Breast epithelium (tissue), 3 donors: ENCODE measurements around the gene PHB1.

Experiments used
- POLR2A ChIP-seq: fragments of 450-650 bp; IDR thresholded peaks from one replicate; pipeline ENCODE4 v1.6.1; 2016; ENCODE audit warnings: antibody characterized with exemption, mild to moderate bottlenecking, moderate library complexity
- POLR2AphosphoS5 ChIP-seq, 3 donors: sonication (generic); formaldehyde crosslinking; IDR thresholded peaks; one replicate each; pipeline ENCODE4 v1.6.1; 2017; ENCODE audit warnings: antibody characterized with exemption in 3 of 3
- TF ChIP-seq, protein P1 (sequence below), 3 donors: fragments of 450-650 bp; IDR thresholded peaks; one replicate each; pipeline ENCODE4 v1.5.1; 2016 to 2017; ENCODE audit warnings: antibody characterized with exemption in 3 of 3, mild to moderate bottlenecking in 3 of 3, moderate library complexity in 3 of 3

DNA sequence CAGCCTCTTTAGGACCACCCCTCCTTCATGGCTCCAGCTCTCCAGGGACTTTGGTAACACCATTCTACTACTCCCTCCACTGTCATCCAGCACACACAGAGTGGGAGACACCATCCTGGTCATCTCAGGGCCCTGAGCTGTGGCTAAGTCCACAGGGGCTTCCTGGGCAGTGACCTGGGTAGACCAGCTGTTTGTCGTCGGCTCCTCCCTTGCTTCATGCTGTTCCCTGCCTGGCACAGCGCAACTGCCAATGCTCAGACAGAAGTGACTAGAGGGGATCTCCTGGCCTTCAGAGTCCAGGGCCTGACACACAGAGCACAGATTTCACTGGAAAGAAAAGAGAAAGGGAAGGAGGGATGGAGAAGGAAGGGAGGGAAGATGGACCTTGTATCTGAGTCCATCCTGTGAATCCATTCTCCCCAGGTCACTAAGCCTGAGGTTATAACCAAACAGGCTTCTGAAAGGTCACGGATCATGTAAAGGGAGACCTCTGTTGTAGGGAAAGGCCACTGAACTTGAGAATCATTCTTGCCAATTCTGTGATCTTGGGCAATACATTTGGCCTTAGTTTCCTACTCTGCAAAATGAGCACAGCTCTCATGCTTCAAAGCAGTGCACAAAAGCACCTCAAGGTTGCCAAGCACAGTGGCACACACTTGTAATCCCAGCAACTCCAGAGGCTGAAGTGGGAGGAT lies 18.5 kb upstream of the PHB1 start:
- no peak for TF ChIP-seq POLR2A
- TF ChIP-seq, protein P1, sequence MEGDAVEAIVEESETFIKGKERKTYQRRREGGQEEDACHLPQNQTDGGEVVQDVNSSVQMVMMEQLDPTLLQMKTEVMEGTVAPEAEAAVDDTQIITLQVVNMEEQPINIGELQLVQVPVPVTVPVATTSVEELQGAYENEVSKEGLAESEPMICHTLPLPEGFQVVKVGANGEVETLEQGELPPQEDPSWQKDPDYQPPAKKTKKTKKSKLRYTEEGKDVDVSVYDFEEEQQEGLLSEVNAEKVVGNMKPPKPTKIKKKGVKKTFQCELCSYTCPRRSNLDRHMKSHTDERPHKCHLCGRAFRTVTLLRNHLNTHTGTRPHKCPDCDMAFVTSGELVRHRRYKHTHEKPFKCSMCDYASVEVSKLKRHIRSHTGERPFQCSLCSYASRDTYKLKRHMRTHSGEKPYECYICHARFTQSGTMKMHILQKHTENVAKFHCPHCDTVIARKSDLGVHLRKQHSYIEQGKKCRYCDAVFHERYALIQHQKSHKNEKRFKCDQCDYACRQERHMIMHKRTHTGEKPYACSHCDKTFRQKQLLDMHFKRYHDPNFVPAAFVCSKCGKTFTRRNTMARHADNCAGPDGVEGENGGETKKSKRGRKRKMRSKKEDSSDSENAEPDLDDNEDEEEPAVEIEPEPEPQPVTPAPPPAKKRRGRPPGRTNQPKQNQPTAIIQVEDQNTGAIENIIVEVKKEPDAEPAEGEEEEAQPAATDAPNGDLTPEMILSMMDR (IDR thresholded peaks at IDR 0.05) = no peak
- TF ChIP-seq POLR2AphosphoS5 (IDR thresholded peaks at IDR 0.05) = no peak
